Lower lobe of right lung (tissue), 2 donors: Measurements from ENCODE around the gene SHISA6. TPM values are rescaled to one million over a fixed set of nuclear protein-coding genes. Genes with fewer than 3 reads are reported as not detected.
A peak's percentile ranks its signal among the peaks of the same experiment; 100 is the strongest.

Source experiments
- ATAC-seq, 2 donors: fragments of 200-7000 bp; cut with Tn5 transposase; one replicate each; pipeline ENCODE4 v1.9.1; 2020 to 2022; ENCODE audit warnings: mild to moderate bottlenecking in 2 of 2, moderate library complexity in 2 of 2
- DNase-seq: peaks from one replicate; pipeline ENCODE4 v3.0.0-alpha.2; 2020
- H3K27ac ChIP-seq: fragments of 200-600 bp; one replicate; pipeline ENCODE4 v1.8.0; 2022
- H3K27me3 ChIP-seq: fragments of 200-600 bp; one replicate; pipeline ENCODE4 v1.8.0; 2022; ENCODE audit warnings: low read depth
- H3K36me3 ChIP-seq: fragments of 200-600 bp; one replicate; pipeline ENCODE4 v1.8.0; 2022; ENCODE audit warnings: mild to moderate bottlenecking
- H3K4me1 ChIP-seq: fragments of 200-600 bp; one replicate; pipeline ENCODE4 v1.8.0; 2022
- H3K4me3 ChIP-seq: fragments of 200-600 bp; one replicate; pipeline ENCODE4 v1.8.0; 2022; ENCODE audit warnings: mild to moderate bottlenecking
- H3K9me3 ChIP-seq: fragments of 200-600 bp; one replicate; pipeline ENCODE4 v1.8.0; 2022
- CTCF ChIP-seq: fragments of 200-600 bp; IDR thresholded peaks from one replicate; pipeline ENCODE4 v1.8.0; 2022; ENCODE audit warnings: antibody characterized with exemption, mild to moderate bottlenecking
- intact Hi-C: fragments of 100-400 bp; cut with DNase I; formaldehyde crosslinking; loops from one replicate; pipeline ENCODE4 v1.11.0; 2022
- total RNA-seq: library from RNA; stranded (reverse); fragmentation: NEBNext Ultra II Directional; extraction: Animal tissue kit (Norgen Biotek cat#: 25700); gene quantifications from one replicate; pipeline ENCODE4 v1.2.1, GENCODE V29; 2021
- donor health status: DM: no; HTN: yes; CAD: no; lungs with severe emphysema.

The SHISA6 gene
- total RNA-seq, 1 donor from 2014 or later = 0.44 TPM

- Histone ChIP-seq H3K27me3 (no peaks in the 10 kb centered on the region), H3K36me3 (no peaks in the 10 kb centered on the region), H3K27ac (no peak overlapping the region), H3K9me3 (no peaks in the 10 kb centered on the region), H3K4me3 (no peak overlapping the region), H3K4me1 (no peaks in the 10 kb centered on the region)
- TF ChIP-seq CTCF = no peak
- no peak for DNase-seq
- ATAC-seq = no peak
- intact Hi-C loops = no loop called here
These were observed 221.1 kb downstream of the SHISA6 start for GRCh38 chr17:11461993-11462548.

GRCh38 chr17:11467639-11468038 lies 226.6 kb downstream of the SHISA6 start:
- H3K9me3 ChIP-seq = no peaks in the 10 kb centered on the region
- H3K27ac ChIP-seq = no peak overlapping the region
- H3K4me3 ChIP-seq = no peak overlapping the region
- H3K4me1 ChIP-seq = no peaks in the 10 kb centered on the region
- H3K27me3 ChIP-seq = no peaks in the 10 kb centered on the region
- intact Hi-C loops = no loop called here
- no peaks in the 10 kb centered on the region for H3K36me3 ChIP-seq
- ATAC-seq = peak; percentile 78 to 82
- DNase-seq = no peak
- no peak for TF ChIP-seq CTCF

GRCh38 chr17:11485336-11486100 lies 244.5 kb downstream of the SHISA6 start:
- no peak for ATAC-seq
- Histone ChIP-seq H3K27me3 (no peaks in the 10 kb centered on the region), H3K36me3 (no peaks in the 10 kb centered on the region), H3K4me1 (no peaks in the 10 kb centered on the region), H3K27ac (no peak overlapping the region), H3K4me3 (no peak overlapping the region), H3K9me3 (no peaks in the 10 kb centered on the region)
- intact Hi-C loops = no loop called here
- no peak for TF ChIP-seq CTCF
- no peak for DNase-seq

GRCh38 chr17:11486101-11486867 lies 245.3 kb downstream of the SHISA6 start:
- Histone ChIP-seq H3K27me3 (no peaks in the 10 kb centered on the region), H3K36me3 (no peaks in the 10 kb centered on the region), H3K4me3 (no peak overlapping the region), H3K4me1 (no peaks in the 10 kb centered on the region), H3K9me3 (no peaks in the 10 kb centered on the region), H3K27ac (no peak overlapping the region)
- DNase-seq (no peak), ATAC-seq (peak; percentile 35 to 54)
- no peak for TF ChIP-seq CTCF
- intact Hi-C loops = no loop called here

- Histone ChIP-seq H3K36me3 (no peaks in the 10 kb centered on the region), H3K4me3 (no peak overlapping the region), H3K9me3 (no peaks in the 10 kb centered on the region), H3K27me3 (no peaks in the 10 kb centered on the region), H3K4me1 (no peaks in the 10 kb centered on the region), H3K27ac (no peak overlapping the region)
- intact Hi-C loops = no loop called here
- DNase-seq (no peak), ATAC-seq (no peak)
- TF ChIP-seq CTCF = no peak
These were observed 245.9 kb downstream of the SHISA6 start for GRCh38 chr17:11486868-11487310.
